ENCODE results near the gene NAV2.
"Not testable (repeated sequence)": the region's sequence is repeated elsewhere in the genome, so short reads cannot be mapped to it uniquely, and the experiment has no call there.

Gene NAV2

GRCh38 chr11:20119315-20119714 is 406.7 kb downstream of the NAV2 start:
- no peaks in the 10 kb centered on the region for H3K9me3 ChIP-seq (ENCODE audit: low read length)
- H2AFZ ChIP-seq (ENCODE audit: low read depth, low read length): no peak overlapping the region
- no peaks in the 10 kb centered on the region for H3K4me1 ChIP-seq (ENCODE audit: insufficient read depth, low read length)
- no peak overlapping the region for H3K4me3 ChIP-seq (ENCODE audit: low read length)
- H3K36me3 ChIP-seq (ENCODE audit: insufficient read depth, low read length): peaks cover 49% of the 10 kb centered on the region
- H3K27me3 ChIP-seq (ENCODE audit: insufficient read depth, low read length): no peaks in the 10 kb centered on the region

- no peak overlapping the region for H2AFZ ChIP-seq (ENCODE audit: low read depth, low read length)
- peaks cover 42% of the 10 kb centered on the region for H3K36me3 ChIP-seq (ENCODE audit: insufficient read depth, low read length)
- no peaks in the 10 kb centered on the region for H3K4me1 ChIP-seq (ENCODE audit: insufficient read depth, low read length)
- no peak overlapping the region for H3K4me3 ChIP-seq (ENCODE audit: low read length)
- H3K9me3 ChIP-seq (ENCODE audit: low read length): no peaks in the 10 kb centered on the region
- no peaks in the 10 kb centered on the region for H3K27me3 ChIP-seq (ENCODE audit: insufficient read depth, low read length)
Measured at GRCh38 chr11:20120134-20120925, 407.7 kb downstream of the NAV2 start.

GRCh38 chr11:20122131-20122530 is 409.5 kb downstream of the NAV2 start:
- Histone ChIP-seq H3K36me3 (ENCODE audit: insufficient read depth, low read length) (peaks cover 35% of the 10 kb centered on the region), H2AFZ (ENCODE audit: low read depth, low read length) (no peak overlapping the region), H3K4me3 (ENCODE audit: low read length) (no peak overlapping the region), H3K27me3 (ENCODE audit: insufficient read depth, low read length) (no peaks in the 10 kb centered on the region), H3K9me3 (ENCODE audit: low read length) (no peaks in the 10 kb centered on the region), H3K4me1 (ENCODE audit: insufficient read depth, low read length) (no peaks in the 10 kb centered on the region)

- Histone ChIP-seq H2AFZ (ENCODE audit: low read depth, low read length) (no peak overlapping the region), H3K4me3 (ENCODE audit: low read length) (no peak overlapping the region), H3K9me3 (ENCODE audit: low read length) (no peaks in the 10 kb centered on the region), H3K4me1 (ENCODE audit: insufficient read depth, low read length) (no peaks in the 10 kb centered on the region), H3K36me3 (ENCODE audit: insufficient read depth, low read length) (no peaks in the 10 kb centered on the region), H3K27me3 (ENCODE audit: insufficient read depth, low read length) (peaks cover 5% of the 10 kb centered on the region)
Measured at GRCh38 chr11:20125927-20126326, 413.3 kb downstream of the NAV2 start.

GRCh38 chr11:20126724-20127123 is 414.1 kb downstream of the NAV2 start:
- no peaks in the 10 kb centered on the region for H3K9me3 ChIP-seq (ENCODE audit: low read length)
- H3K36me3 ChIP-seq (ENCODE audit: insufficient read depth, low read length): no peaks in the 10 kb centered on the region
- H3K27me3 ChIP-seq (ENCODE audit: insufficient read depth, low read length): peaks cover 5% of the 10 kb centered on the region
- H2AFZ ChIP-seq (ENCODE audit: low read depth, low read length): no peak overlapping the region
- no peak overlapping the region for H3K4me3 ChIP-seq (ENCODE audit: low read length)
- H3K4me1 ChIP-seq (ENCODE audit: insufficient read depth, low read length): no peaks in the 10 kb centered on the region

- no peak overlapping the region for H2AFZ ChIP-seq (ENCODE audit: low read depth, low read length)
- no peaks in the 10 kb centered on the region for H3K4me1 ChIP-seq (ENCODE audit: insufficient read depth, low read length)
- H3K27me3 ChIP-seq (ENCODE audit: insufficient read depth, low read length): peaks cover 5% of the 10 kb centered on the region
- no peaks in the 10 kb centered on the region for H3K36me3 ChIP-seq (ENCODE audit: insufficient read depth, low read length)
- no peak overlapping the region for H3K4me3 ChIP-seq (ENCODE audit: low read length)
- peaks cover 2% of the 10 kb centered on the region for H3K9me3 ChIP-seq (ENCODE audit: low read length)
Measured at GRCh38 chr11:20127671-20128527, 415.3 kb downstream of the NAV2 start.

GRCh38 chr11:20128528-20128825 is 415.8 kb downstream of the NAV2 start:
- not testable (repeated sequence) for H3K27me3 ChIP-seq (ENCODE audit: insufficient read depth, low read length); H3K9me3 ChIP-seq (ENCODE audit: low read length); H3K4me3 ChIP-seq (ENCODE audit: low read length)

GRCh38 chr11:20129665-20130064 is 417.0 kb downstream of the NAV2 start:
- no peak overlapping the region for H3K4me3 ChIP-seq (ENCODE audit: low read length)
- H3K9me3 ChIP-seq (ENCODE audit: low read length): peaks cover 2% of the 10 kb centered on the region
- H3K27me3 ChIP-seq (ENCODE audit: insufficient read depth, low read length): peaks cover 5% of the 10 kb centered on the region
- no peak overlapping the region for H2AFZ ChIP-seq (ENCODE audit: low read depth, low read length)
- no peaks in the 10 kb centered on the region for H3K36me3 ChIP-seq (ENCODE audit: insufficient read depth, low read length)
- H3K4me1 ChIP-seq (ENCODE audit: insufficient read depth, low read length): no peaks in the 10 kb centered on the region

More at GRCh38 chr11:20128528-20128825, 415.8 kb downstream of the NAV2 start:
- H2AFZ ChIP-seq (ENCODE audit: low read depth, low read length); H3K4me1 ChIP-seq (ENCODE audit: insufficient read depth, low read length); H3K36me3 ChIP-seq (ENCODE audit: insufficient read depth, low read length): not testable (repeated sequence)

- Histone ChIP-seq H3K27me3 (ENCODE audit: insufficient read depth, low read length) (peaks cover 11% of the 10 kb centered on the region), H3K4me3 (ENCODE audit: low read length) (no peak overlapping the region), H2AFZ (ENCODE audit: low read depth, low read length) (no peak overlapping the region), H3K4me1 (ENCODE audit: insufficient read depth, low read length) (no peaks in the 10 kb centered on the region), H3K9me3 (ENCODE audit: low read length) (peaks cover 2% of the 10 kb centered on the region), H3K36me3 (ENCODE audit: insufficient read depth, low read length) (no peaks in the 10 kb centered on the region)
Measured at GRCh38 chr11:20131788-20132666, 419.4 kb downstream of the NAV2 start.

- peaks cover 2% of the 10 kb centered on the region for H3K9me3 ChIP-seq (ENCODE audit: low read length)
- H3K4me3 ChIP-seq (ENCODE audit: low read length): no peak overlapping the region
- H3K27me3 ChIP-seq (ENCODE audit: insufficient read depth, low read length): peaks cover 14% of the 10 kb centered on the region
- H3K36me3 ChIP-seq (ENCODE audit: insufficient read depth, low read length): no peaks in the 10 kb centered on the region
- H2AFZ ChIP-seq (ENCODE audit: low read depth, low read length): no peak overlapping the region
- H3K4me1 ChIP-seq (ENCODE audit: insufficient read depth, low read length): no peaks in the 10 kb centered on the region
Measured at GRCh38 chr11:20132667-20133039, 420.0 kb downstream of the NAV2 start.

GRCh38 chr11:20134991-20135736 is 422.5 kb downstream of the NAV2 start:
- Histone ChIP-seq H3K4me1 (ENCODE audit: insufficient read depth, low read length) (no peaks in the 10 kb centered on the region), H2AFZ (ENCODE audit: low read depth, low read length) (no peak overlapping the region), H3K4me3 (ENCODE audit: low read length) (no peak overlapping the region), H3K36me3 (ENCODE audit: insufficient read depth, low read length) (no peaks in the 10 kb centered on the region), H3K27me3 (ENCODE audit: insufficient read depth, low read length) (peaks cover 29% of the 10 kb centered on the region), H3K9me3 (ENCODE audit: low read length) (peaks cover 2% of the 10 kb centered on the region)

GRCh38 chr11:20137637-20138036 is 425.0 kb downstream of the NAV2 start:
- Histone ChIP-seq H2AFZ (ENCODE audit: low read depth, low read length) (no peak overlapping the region), H3K27me3 (ENCODE audit: insufficient read depth, low read length) (peaks cover 31% of the 10 kb centered on the region), H3K36me3 (ENCODE audit: insufficient read depth, low read length) (no peaks in the 10 kb centered on the region)

More at GRCh38 chr11:20137637-20138036, 425.0 kb downstream of the NAV2 start:
- Histone ChIP-seq H3K4me1 (ENCODE audit: insufficient read depth, low read length) (no peaks in the 10 kb centered on the region), H3K9me3 (ENCODE audit: low read length) (no peaks in the 10 kb centered on the region), H3K4me3 (ENCODE audit: low read length) (no peak overlapping the region)

Measured in neuron (in vitro differentiated cells).